MM.1S (cell line): ENCODE measurements around the gene SAC3D1.

Experiments
- DNase-seq: peaks from one replicate; pipeline ENCODE4 v3.0.0-alpha.2; 2015
- H2AFZ ChIP-seq: fragments of 300-600 bp; sonication (generic); 2 replicates; pipeline ENCODE4 v1.6.0; 2016; ENCODE audit warnings: antibody characterized with exemption, low read length
- H3F3A ChIP-seq: fragments of 300-600 bp; sonication (generic); 2 replicates; pipeline ENCODE4 v1.6.1; 2016; ENCODE audit warnings: mild to moderate bottlenecking, antibody characterized with exemption, low read length, moderate library complexity, mixed read lengths; ENCODE audit not compliant: insufficient read depth
- H3K27ac ChIP-seq: fragments of 300-600 bp; sonication (generic); 2 replicates; pipeline ENCODE4 v1.5.1; 2016; ENCODE audit warnings: mild to moderate bottlenecking, low read length
- H3K27me3 ChIP-seq: fragments of 300-600 bp; sonication (generic); replicated peaks from 2 replicates; pipeline ENCODE4 v1.6.0; 2016; ENCODE audit warnings: low read length; ENCODE audit not compliant: insufficient read depth
- H3K36me3 ChIP-seq: fragments of 300-600 bp; sonication (generic); replicated peaks from 2 replicates; pipeline ENCODE4 v1.6.1; 2016; ENCODE audit warnings: mild to moderate bottlenecking, low read length, mixed read lengths; ENCODE audit not compliant: insufficient read depth
- H3K4me1 ChIP-seq: fragments of 300-600 bp; sonication (generic); 2 replicates; pipeline ENCODE4 v1.6.1; 2016; ENCODE audit warnings: low read length, mixed read lengths
- H3K4me2 ChIP-seq: fragments of 300-600 bp; sonication (generic); 2 replicates; pipeline ENCODE4 v1.6.0; 2016; ENCODE audit warnings: low read depth, low read length
- H3K4me3 ChIP-seq: fragments of 300-600 bp; sonication (generic); 2 replicates; pipeline ENCODE4 v1.5.1; 2016; ENCODE audit warnings: low read length, mixed read lengths
- H3K79me2 ChIP-seq: fragments of 300-600 bp; sonication (generic); 2 replicates; pipeline ENCODE4 v1.6.1; 2016; ENCODE audit warnings: mixed run types, low read length, mixed read lengths
- H3K9ac ChIP-seq: fragments of 300-600 bp; sonication (generic); 2 replicates; pipeline ENCODE4 v1.6.1; 2016; ENCODE audit warnings: low read length, mixed read lengths
- H3K9me2 ChIP-seq: fragments of 300-600 bp; sonication (generic); replicated peaks from 2 replicates; pipeline ENCODE4 v1.6.1; 2016; ENCODE audit warnings: mild to moderate bottlenecking, low read length, mixed read lengths; ENCODE audit not compliant: insufficient read depth
- H3K9me3 ChIP-seq: fragments of 300-600 bp; sonication (generic); replicated peaks from 2 replicates; pipeline ENCODE4 v1.6.1; 2016; ENCODE audit warnings: mild to moderate bottlenecking, low read length, mixed read lengths; ENCODE audit not compliant: insufficient read depth
- H4K20me1 ChIP-seq: fragments of 300-600 bp; sonication (generic); 2 replicates; pipeline ENCODE4 v1.6.1; 2016; ENCODE audit warnings: mild to moderate bottlenecking, low read length, moderate library complexity, mixed read lengths; ENCODE audit not compliant: insufficient read depth
- EZH2 ChIP-seq: fragments of 300-600 bp; sonication (generic); optimal IDR thresholded peaks from 2 replicates; pipeline ENCODE3; 2017; ENCODE audit warnings: low read depth, mild to moderate bottlenecking, antibody characterized with exemption, low read length, mixed read lengths
- EZH2phosphoT487 ChIP-seq: fragments of 300-600 bp; sonication (generic); IDR thresholded peaks from 2 replicates; pipeline ENCODE4 v1.6.1; 2018; ENCODE audit warnings: antibody characterized with exemption, low read length
- TF ChIP-seq, protein P1 (sequence below): fragments of 300-600 bp; sonication (generic); IDR thresholded peaks from 2 replicates; pipeline ENCODE4 v1.5.1; 2016; ENCODE audit warnings: antibody characterized with exemption, low read length, mixed read lengths

SAC3D1 gene

GRCh38 chr11:64996710-64997380 lies 44.2 kb upstream of the SAC3D1 start, which contains the start of gene BATF2:
BATF2 (minus strand) TSS chr11:64996971; CDS start chr11:64996914, 57 bp downstream.
- Histone ChIP-seq H3K4me3 (0 out of 2 replicates have a peak within 1 kb of the TSS, but pooled peaks have one; percentile 3), H3K27ac (no peak within 1 kb of the TSS)

DNA sequence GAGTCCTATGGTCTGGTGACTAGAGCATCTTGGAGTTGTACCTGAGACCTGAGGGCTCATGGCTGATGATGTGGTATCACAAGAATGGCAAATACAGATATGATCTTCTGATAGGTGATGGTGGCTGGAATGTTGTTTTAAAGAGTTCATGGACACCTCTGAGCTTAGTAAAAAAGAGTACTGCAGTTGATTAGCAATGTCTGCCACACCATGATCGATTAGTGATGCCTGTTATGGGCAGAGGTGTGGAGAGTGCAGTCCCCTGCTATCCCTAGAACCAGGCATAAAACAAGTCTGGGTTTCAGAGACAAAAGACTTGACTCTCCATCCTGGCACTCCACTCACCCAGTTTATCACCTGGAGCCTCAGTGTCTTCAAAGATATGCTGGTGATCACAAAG lies 42.9 kb upstream of the SAC3D1 start:
- Histone ChIP-seq H3K9ac (no peak overlapping the region), H3K79me2 (no peaks in the 10 kb centered on the region), H4K20me1 (no peaks in the 10 kb centered on the region), H3K4me1 (peaks cover 8% of the 10 kb centered on the region), H3K4me3 (no peak overlapping the region), H3K36me3 (no peaks in the 10 kb centered on the region), H3F3A (no peaks in the 10 kb centered on the region), H3K4me2 (no peak overlapping the region), H3K27ac (no peak overlapping the region), H2AFZ (no peak overlapping the region), H3K9me3 (no peaks in the 10 kb centered on the region), H3K27me3 (no peaks in the 10 kb centered on the region), H3K9me2 (no peaks in the 10 kb centered on the region)
- TF ChIP-seq EZH2phosphoT487 (no peak), EZH2 (no peak)
- TF ChIP-seq, protein P1, sequence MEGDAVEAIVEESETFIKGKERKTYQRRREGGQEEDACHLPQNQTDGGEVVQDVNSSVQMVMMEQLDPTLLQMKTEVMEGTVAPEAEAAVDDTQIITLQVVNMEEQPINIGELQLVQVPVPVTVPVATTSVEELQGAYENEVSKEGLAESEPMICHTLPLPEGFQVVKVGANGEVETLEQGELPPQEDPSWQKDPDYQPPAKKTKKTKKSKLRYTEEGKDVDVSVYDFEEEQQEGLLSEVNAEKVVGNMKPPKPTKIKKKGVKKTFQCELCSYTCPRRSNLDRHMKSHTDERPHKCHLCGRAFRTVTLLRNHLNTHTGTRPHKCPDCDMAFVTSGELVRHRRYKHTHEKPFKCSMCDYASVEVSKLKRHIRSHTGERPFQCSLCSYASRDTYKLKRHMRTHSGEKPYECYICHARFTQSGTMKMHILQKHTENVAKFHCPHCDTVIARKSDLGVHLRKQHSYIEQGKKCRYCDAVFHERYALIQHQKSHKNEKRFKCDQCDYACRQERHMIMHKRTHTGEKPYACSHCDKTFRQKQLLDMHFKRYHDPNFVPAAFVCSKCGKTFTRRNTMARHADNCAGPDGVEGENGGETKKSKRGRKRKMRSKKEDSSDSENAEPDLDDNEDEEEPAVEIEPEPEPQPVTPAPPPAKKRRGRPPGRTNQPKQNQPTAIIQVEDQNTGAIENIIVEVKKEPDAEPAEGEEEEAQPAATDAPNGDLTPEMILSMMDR: no peak
- no peak for DNase-seq

More at GRCh38 chr11:64996710-64997380, 44.2 kb upstream of the SAC3D1 start, which contains the start of gene BATF2:
- Histone ChIP-seq H3K4me2 (peak within 1 kb of the TSS; percentile 57; the same call in 1 of the 2 replicates), H3K27me3 (no peaks in the 10 kb centered on the region), H3K36me3 (no peaks in the 10 kb centered on the region), H2AFZ (peak within 1 kb of the TSS; percentile 42), H3K79me2 (no peaks in the 10 kb centered on the region), H3F3A (no peaks in the 10 kb centered on the region), H4K20me1 (no peaks in the 10 kb centered on the region), H3K9me3 (no peaks in the 10 kb centered on the region), H3K9me2 (no peaks in the 10 kb centered on the region), H3K4me1 (peaks cover 8% of the 10 kb centered on the region), H3K9ac (no peak within 1 kb of the TSS)
- DNase-seq: no peak
- TF ChIP-seq EZH2phosphoT487: no peak
- TF ChIP-seq, protein P1: peak; percentile 36
- TF ChIP-seq EZH2: no peak

DNA sequence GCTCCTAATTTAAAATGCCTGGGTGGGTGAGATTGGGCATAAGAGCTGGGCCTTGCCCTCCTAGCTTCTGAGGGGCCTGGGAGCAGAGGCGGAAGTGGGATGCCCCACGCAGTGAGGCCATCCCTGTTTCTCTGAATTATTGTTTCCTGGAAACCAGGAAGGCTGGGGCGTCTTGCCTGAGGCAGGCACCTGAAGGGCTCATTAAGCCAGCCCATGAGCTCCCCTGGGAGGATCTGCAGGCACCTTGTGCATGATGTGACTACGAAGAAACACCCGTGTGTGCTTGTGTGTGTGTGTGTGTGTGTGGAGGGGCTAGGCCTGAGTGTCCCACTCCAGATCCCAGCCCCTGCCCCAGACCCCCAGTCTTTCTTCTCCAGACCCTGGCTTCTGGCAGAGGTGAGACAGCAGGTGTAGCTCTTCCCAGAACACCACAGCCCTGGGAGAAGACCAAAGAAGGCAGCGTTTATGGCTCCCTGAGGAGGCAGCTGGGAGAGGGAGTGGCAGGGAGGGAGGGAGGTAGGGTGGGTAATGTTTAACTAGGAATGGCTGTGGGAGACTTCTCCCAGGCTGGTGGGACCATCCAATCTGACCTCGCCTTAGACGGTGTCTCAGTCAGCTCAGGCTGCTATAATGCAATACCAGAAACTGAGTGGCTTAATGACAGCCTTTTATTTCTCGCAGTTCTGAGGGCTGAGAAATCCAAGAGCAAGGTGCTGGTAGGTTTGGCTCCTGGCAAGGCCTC lies 42.1 kb upstream of the SAC3D1 start:
- Histone ChIP-seq H3K9me2 (no peaks in the 10 kb centered on the region), H2AFZ (no peak overlapping the region), H3K27ac (no peak overlapping the region), H3K9me3 (no peaks in the 10 kb centered on the region), H3K79me2 (no peaks in the 10 kb centered on the region), H3K4me1 (peaks cover 8% of the 10 kb centered on the region), H3K4me3 (no peak overlapping the region), H4K20me1 (no peaks in the 10 kb centered on the region), H3K9ac (no peak overlapping the region), H3K36me3 (no peaks in the 10 kb centered on the region), H3F3A (no peaks in the 10 kb centered on the region), H3K4me2 (no peak overlapping the region), H3K27me3 (no peaks in the 10 kb centered on the region)
- TF ChIP-seq, protein P1: no peak
- no peak for TF ChIP-seq EZH2phosphoT487
- no peak for DNase-seq
